Amniotic stem cell (primary cell): ENCODE results near the gene PLAAT4.
"Not testable (repeated sequence)": the region's sequence is repeated elsewhere in the genome, so short reads cannot be mapped to it uniquely, and the experiment has no call there.

ENCODE experiments used
- DNase-seq: peaks from one replicate; lab custom pipeline; 2025; lab: John Stamatoyannopoulos, UW

The PLAAT4 gene

DNA sequence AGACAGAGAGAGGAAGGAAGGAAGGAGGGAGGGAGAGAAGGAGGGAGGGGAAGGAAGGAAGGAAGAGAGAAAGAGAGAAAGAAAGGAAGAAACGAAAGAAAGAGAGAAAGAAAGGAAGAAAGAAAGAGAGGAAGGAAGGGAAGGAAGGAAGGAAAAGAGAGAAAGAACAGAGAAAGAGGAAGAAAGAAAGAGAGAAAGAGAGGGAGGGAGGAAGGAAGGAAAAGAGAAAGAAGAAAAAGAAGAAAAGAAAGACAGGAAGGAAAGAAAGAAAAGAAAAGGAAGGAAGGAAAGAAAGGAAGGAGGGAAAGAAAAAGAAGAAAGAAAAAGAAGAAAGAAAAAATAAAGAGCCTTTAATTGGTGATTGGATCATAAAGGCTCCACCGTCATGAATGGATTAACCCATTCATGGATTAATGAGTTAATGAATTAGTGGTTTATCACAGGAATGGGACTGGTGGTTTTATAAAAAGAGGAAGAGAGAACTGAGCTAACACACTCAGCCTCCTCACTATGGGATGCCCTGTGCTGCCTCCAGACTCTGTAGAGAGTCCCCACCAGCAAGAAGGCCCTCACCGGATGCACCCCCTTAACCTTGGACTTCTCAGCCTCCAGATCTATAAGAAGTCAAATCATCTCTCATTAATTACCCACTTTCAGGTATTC lies 35.5 kb downstream of the PLAAT4 start:
- no peak for DNase-seq

DNA sequence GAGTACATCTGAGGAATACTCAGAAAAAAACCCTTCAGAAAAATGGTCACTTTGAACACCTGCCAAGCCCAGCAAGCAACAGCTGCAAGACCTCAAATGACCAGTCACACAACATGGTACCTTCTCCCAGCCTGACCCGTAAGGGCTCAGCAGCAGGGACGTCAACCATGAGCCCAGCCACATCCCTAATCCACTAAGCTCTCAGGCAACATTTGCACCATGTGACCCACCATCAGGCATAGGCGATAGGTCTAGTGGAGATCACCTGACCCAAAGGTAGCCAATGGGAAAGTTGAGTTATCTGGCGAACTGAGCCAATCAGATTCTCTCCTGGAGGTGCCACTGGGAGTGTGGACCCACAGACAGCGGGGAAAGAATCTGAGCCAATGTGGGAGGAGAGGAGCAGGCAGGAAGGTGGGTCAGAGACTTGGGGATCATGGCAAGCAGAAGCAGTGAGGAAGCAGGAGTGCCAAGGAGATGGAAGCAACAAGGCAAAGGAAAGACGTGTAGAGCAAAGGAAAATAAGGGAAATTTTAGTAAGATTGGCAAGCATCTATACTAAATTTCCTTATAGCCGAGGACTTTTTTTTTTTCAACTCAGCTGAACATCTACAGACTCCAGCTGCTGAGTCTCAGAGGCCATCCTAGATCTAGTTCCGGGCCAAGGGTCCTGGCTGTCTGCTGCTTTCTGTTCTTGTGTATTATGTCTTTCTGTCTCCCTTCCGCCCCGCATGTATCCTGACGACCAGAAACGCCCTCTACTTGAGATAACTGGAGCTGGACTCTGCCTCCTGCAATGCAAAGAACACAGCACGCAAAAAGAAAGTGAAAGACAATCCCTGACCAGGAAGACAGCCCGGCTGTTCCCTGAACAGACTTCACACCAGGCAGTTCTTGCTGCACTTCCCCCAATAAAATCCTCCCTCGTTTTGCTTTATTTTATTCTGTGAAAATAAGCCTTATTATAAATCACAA lies 37.6 kb downstream of the PLAAT4 start:
- DNase-seq, result no peak

- DNase-seq, result no peak
Measured at GRCh38 chr11:63574856-63575602, 38.4 kb downstream of the PLAAT4 start.

- not testable (repeated sequence) for DNase-seq
Measured at GRCh38 chr11:63578882-63579281, 42.3 kb downstream of the PLAAT4 start.

DNA sequence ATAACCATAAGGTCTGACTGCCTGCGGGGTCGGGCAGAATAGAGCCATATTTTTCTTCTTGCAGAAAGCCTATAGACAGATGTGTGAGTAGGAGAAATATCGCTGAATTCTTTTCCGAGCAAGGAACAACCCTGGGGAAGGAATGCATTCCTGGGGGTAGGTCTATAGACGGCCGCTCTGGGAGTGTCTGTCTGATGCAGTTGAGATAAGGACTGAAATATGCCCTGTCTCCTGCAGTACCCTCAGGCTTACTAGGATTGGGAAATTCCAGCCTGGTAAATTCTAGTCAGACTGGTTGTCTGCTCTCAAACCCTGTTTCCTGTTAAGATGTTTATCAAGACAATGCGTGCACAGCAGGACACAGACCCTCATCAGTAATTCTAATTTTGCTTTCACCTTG lies 44.6 kb downstream of the PLAAT4 start:
- not testable (repeated sequence) for DNase-seq

- no peak for DNase-seq
Measured at GRCh38 chr11:63583357-63583677, 46.7 kb downstream of the PLAAT4 start.

DNA sequence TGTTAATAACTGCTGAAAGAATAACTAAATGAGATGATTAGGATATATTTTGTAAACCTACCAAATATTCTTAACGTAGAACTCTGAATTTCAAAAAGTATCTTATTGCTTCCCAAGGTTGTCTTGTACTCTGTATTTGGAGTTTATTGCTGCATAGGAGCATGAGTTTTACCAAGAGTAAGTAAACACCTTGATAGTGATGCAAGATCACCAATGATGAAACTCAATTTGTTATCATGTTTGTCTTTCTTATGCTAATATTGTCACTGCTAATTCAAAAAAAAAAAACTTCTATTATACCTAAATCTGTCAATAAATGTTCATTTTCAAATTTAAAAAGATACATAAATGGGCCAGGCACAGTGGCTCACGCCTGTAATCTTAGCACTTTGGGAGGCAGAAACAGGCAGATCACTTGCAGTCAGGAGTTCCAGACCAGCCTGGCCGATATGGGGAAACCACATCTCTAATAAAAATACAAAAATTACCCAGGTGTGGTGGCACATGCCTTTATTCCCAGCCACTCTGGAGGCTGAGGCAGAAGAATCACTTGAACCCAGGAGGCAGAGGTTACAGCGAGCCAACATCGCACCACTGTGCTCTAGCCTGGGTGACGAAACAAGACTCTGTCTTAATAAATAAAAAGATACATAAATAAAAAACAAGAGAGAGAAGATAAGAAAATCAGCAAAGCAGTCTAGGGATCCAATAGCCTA lies 50.0 kb downstream of the PLAAT4 start:
- DNase-seq, result no peak

DNA sequence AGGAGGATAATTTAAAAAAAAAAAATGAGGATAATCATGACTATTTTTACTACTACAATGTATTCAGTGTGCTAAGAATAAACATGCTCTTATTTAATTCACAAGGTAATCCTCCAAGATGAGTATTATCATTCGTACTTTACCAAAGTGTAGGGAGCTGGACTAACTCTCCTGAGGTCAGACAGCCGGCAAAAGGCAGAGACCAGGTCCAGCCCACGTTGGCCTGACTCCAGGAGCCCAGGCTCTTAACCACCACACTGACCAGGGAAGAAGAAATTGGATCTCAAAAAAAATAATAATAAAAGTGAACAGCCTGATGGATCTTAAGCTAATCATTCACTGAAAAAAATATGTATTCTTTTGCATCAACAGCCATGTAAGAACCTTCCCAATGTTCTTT lies 52.4 kb downstream of the PLAAT4 start:
- DNase-seq, result no peak

GRCh38 chr11:63590024-63590788 lies 53.6 kb downstream of the PLAAT4 start:
- no peak for DNase-seq

DNA sequence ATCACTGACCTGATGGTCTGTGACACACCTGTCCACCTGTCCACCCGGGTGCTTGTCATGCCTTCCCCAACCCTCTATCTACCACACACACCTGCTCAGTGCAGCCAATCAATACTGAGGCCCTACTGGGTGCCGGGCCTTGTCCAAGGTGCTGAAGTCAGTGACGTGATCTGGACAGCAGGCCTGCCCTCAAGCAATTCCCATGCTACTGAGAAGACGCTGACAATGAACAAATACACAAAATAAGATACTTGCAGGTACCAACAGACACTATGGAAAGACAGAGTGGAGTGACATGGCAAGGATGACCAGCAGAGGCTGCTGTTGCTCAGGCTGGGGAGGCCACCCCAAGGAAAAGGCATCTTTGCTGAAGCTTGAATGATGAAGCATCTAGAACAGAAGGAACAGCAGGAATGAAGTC lies 56.4 kb downstream of the PLAAT4 start:
- no peak for DNase-seq

DNA sequence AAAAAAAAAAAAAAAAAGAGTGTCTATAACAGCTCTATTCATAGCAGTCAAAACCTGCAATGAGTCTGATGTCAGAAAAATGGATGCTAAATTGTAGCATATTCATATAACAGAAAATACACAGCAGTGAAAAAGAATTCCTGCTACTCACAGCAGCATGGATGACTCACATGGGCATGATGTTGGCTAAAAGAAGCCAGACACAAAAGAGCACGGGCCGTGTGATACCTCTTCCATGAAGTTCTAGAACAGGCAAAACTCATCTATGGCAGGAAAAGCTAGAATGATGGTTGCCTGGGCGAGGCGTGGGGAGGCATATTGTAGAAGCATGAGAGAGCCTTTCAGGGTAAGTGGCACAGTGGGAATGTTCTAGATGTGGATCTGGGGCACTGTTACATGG lies 58.7 kb downstream of the PLAAT4 start:
- DNase-seq, result no peak
